ENCODE results near the gene CRLF3. TPM values are rescaled to one million over a fixed set of nuclear protein-coding genes. Genes with fewer than 3 reads are reported as not detected.
A peak's percentile ranks its signal among the peaks of the same experiment; 100 is the strongest.

The CRLF3 gene
- total and polyA plus RNA-seq, 10 of the 15 experiments (the other 5 are each of a cell fraction or from before 2014, with no cell fraction given), result 10.0 to 39.2 (median 26.7) TPM

DNA sequence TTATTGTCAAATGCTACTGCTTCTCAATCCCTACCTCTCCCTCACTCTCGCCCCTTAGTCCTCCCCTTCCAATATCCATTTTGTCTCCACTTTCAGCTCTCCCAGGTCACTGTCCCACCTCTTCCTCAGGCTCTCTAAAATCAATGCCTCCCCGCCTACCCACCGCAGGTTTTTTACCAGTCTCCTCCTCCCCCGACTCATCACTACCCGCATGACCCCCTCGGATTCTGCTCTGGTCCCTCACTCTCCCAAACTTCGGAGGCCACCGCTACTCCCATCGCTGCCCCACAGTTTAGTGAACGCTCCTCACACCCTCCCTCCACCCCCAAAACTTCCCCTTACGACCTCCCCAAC, 513 bp downstream of the CRLF3 start:
- SMC1A ChIA-PET (ENCODE audit: uncharacterized antibody, unreplicated experiment), result interaction anchor here (0.7 to 4.2 kb wide), 8 partner anchors 9 to 347 kb away, joined by 3 to 30 read pairs (median 3); no protein-coding TSS in a partner anchor
- Histone ChIP-seq H3K4me1 (ENCODE audit: control insufficient read depth, insufficient read depth, low read length) (peaks cover 15% of the 10 kb centered on the region), H4K20me1 (ENCODE audit: control insufficient read depth, insufficient read depth) (no peaks in the 10 kb centered on the region), H3K79me2 (ENCODE audit: control insufficient read depth, insufficient read depth, low read length) (peaks cover 56% of the 10 kb centered on the region), H3K4me2 (ENCODE audit: control insufficient read depth, insufficient read depth) (peak overlapping the region; percentile 77), H3K9ac (ENCODE audit: control insufficient read depth, insufficient read depth, low read length) (peak overlapping the region; percentile 88), H3K27ac (ENCODE audit: control insufficient read depth, insufficient read depth) (peak overlapping the region; percentile 84), H3K4me3 (peak overlapping the region; percentile 82), H2AFZ (ENCODE audit: control insufficient read depth, low read depth, low read length) (peak overlapping the region; percentile 81), H3K36me3 (ENCODE audit: control insufficient read depth in 2 of 2, insufficient read depth in 2 of 2, low read length in 1 of 2) (peaks cover 0 to 4% of the 10 kb centered on the region in 2 experiments; a peak in 1 of 4 replicates), H3K9me3 (replicated peaks; ENCODE audit: control insufficient read depth, insufficient read depth, low read length) (no peaks in the 10 kb centered on the region), H3K27me3 (replicated peaks in 1 of 2; ENCODE audit: control insufficient read depth in 2 of 2, insufficient read depth in 2 of 2, low read length in 1 of 2) (no peaks in the 10 kb centered on the region)
- peak; percentile 25 for ATAC-seq
- RAD21 ChIA-PET (ENCODE audit: unreplicated experiment), result interaction anchor here (0.9 to 3.4 kb wide), 8 partner anchors 11 to 348 kb away, joined by 3 to 35 read pairs (median 4); partner anchors contain the start of gene GOSR1
- no peak for DNase-seq (ENCODE audit: low read depth, low spot score)
- WGBS (ENCODE audit: insufficient coverage, insufficient replicate concordance, low lambda C conversion rate, missing lambda C conversion rate), result 0% methylated on average over 8 of the region's 11 CpGs
- in situ Hi-C loops (cut with MboI), result no loop called here
- CTCF ChIA-PET, result interaction anchor here (0.9 to 9.3 kb wide), 13 partner anchors 9 to 483 kb away, joined by 3 to 145 read pairs (median 5); no protein-coding TSS in a partner anchor
- intact Hi-C loops (cut with micrococcal nuclease; ENCODE audit: unreplicated experiment), result loop anchor here (5.0 kb wide), 1 partner anchor 148 kb away; the partner anchor contains the start of gene RNF135
- BruUV-seq (replicated peaks), result no TSS peak
- TF ChIP-seq MTA3 (IDR thresholded peaks at IDR 0.05; ENCODE audit: borderline replicate concordance, low read length) (no peak), NBN (IDR thresholded peaks at IDR 0.05) (peak; percentile 68; the same call in 1 of the 2 replicates), CHD2 (IDR thresholded peaks at IDR 0.05; ENCODE audit: borderline replicate concordance, low read depth, low read length) (no peak), MTA2 (IDR thresholded peaks at IDR 0.05; ENCODE audit: low read depth) (0 out of 2 replicates have a peak, but pooled peaks have one; percentile 29), HDGF (IDR thresholded peaks at IDR 0.05) (peak; percentile 84; the same call in 1 of the 2 replicates), WRNIP1 (IDR thresholded peaks at IDR 0.05; ENCODE audit: borderline replicate concordance, low read depth, low read length) (no peak), JUNB (IDR thresholded peaks at IDR 0.05) (no peak), RELA (IDR thresholded peaks at IDR 0.05; ENCODE audit: borderline replicate concordance, partially characterized antibody) (no peak), BRCA1 (IDR thresholded peaks at IDR 0.05; ENCODE audit: low read depth, low read length) (no peak), SMC3 (IDR thresholded peaks at IDR 0.05; ENCODE audit: borderline replicate concordance, low read length) (no peak), MLLT1 (IDR thresholded peaks at IDR 0.05) (0 out of 2 replicates have a peak, but pooled peaks have one; percentile 52), RUNX3 (IDR thresholded peaks at IDR 0.05; ENCODE audit: low read length) (peak; percentile 48)
- POLR2A ChIA-PET, result interaction anchor here (0.7 to 2.7 kb wide), 8 partner anchors 11 to 706 kb away, joined by 3 to 19 read pairs (median 4); no protein-coding TSS in a partner anchor
- FAIRE-seq, result no peak

All from GM12878 (cell line).